Measurements from ENCODE around the gene ALDH3B2. TPM values are rescaled to one million over a fixed set of nuclear protein-coding genes. Genes with fewer than 3 reads are reported as not detected.
A peak's percentile ranks its signal among the peaks of the same experiment; 100 is the strongest.
"Not testable (repeated sequence)": the region's sequence is repeated elsewhere in the genome, so short reads cannot be mapped to it uniquely, and the experiment has no call there.

Gene ALDH3B2
- not detected for total RNA-seq

- ATAC-seq (ENCODE audit: low read depth): no peak
- peaks cover 20% of the 10 kb centered on the region for H3K27me3 Mint-ChIP-seq
- no peak within 1 kb of the TSS for H3K4me3 Mint-ChIP-seq
- H3K9me3 Mint-ChIP-seq: peaks cover 7% of the 10 kb centered on the region
- H3K27ac Mint-ChIP-seq: no peak within 1 kb of the TSS
- no peaks in the 10 kb centered on the region for H3K4me1 Mint-ChIP-seq
- H3K36me3 Mint-ChIP-seq: peaks cover 2% of the 10 kb centered on the region
- POLR2A ChIA-PET: no interaction called here
- DNase-seq: no peak
Measured at GRCh38 chr11:67674442-67674871, at the start of gene ALDH3B2. Gene ALDH3B2, minus strand, starts transcription at chr11:67674623. Its CDS starts 7,688 bp downstream, at chr11:67666935.

- H3K36me3 Mint-ChIP-seq; H3K27ac Mint-ChIP-seq; DNase-seq; H3K4me3 Mint-ChIP-seq; H3K4me1 Mint-ChIP-seq; POLR2A ChIA-PET; ATAC-seq (ENCODE audit: low read depth); H3K9me3 Mint-ChIP-seq; H3K27me3 Mint-ChIP-seq: not testable (repeated sequence)
Measured at GRCh38 chr11:67723036-67723435, 48.6 kb upstream of the ALDH3B2 start.

GRCh38 chr11:67716226-67716625 is 41.8 kb upstream of the ALDH3B2 start:
- DNase-seq; H3K4me3 Mint-ChIP-seq; H3K36me3 Mint-ChIP-seq; H3K27ac Mint-ChIP-seq; H3K9me3 Mint-ChIP-seq; POLR2A ChIA-PET; ATAC-seq (ENCODE audit: low read depth); H3K4me1 Mint-ChIP-seq: not testable (repeated sequence)
- peaks cover 11% of the 10 kb centered on the region for H3K27me3 Mint-ChIP-seq

GRCh38 chr11:67715801-67716200 is 41.4 kb upstream of the ALDH3B2 start:
- H3K36me3 Mint-ChIP-seq; DNase-seq; ATAC-seq (ENCODE audit: low read depth); H3K9me3 Mint-ChIP-seq; H3K4me1 Mint-ChIP-seq; H3K27ac Mint-ChIP-seq; POLR2A ChIA-PET; H3K4me3 Mint-ChIP-seq: not testable (repeated sequence)
- H3K27me3 Mint-ChIP-seq: peaks cover 13% of the 10 kb centered on the region

GRCh38 chr11:67713892-67714509 is 39.6 kb upstream of the ALDH3B2 start:
- H3K4me1 Mint-ChIP-seq; H3K36me3 Mint-ChIP-seq; H3K4me3 Mint-ChIP-seq; POLR2A ChIA-PET; H3K9me3 Mint-ChIP-seq; H3K27ac Mint-ChIP-seq; ATAC-seq (ENCODE audit: low read depth): not testable (repeated sequence)
- H3K27me3 Mint-ChIP-seq: peaks cover 13% of the 10 kb centered on the region
- DNase-seq: peak; percentile 68

GRCh38 chr11:67711676-67712075 is 37.3 kb upstream of the ALDH3B2 start:
- H3K4me1 Mint-ChIP-seq; H3K27ac Mint-ChIP-seq; H3K36me3 Mint-ChIP-seq; DNase-seq; H3K4me3 Mint-ChIP-seq; POLR2A ChIA-PET; H3K9me3 Mint-ChIP-seq; ATAC-seq (ENCODE audit: low read depth): not testable (repeated sequence)
- peaks cover 14% of the 10 kb centered on the region for H3K27me3 Mint-ChIP-seq

GRCh38 chr11:67711212-67711611 is 36.8 kb upstream of the ALDH3B2 start:
- H3K36me3 Mint-ChIP-seq; H3K4me1 Mint-ChIP-seq; POLR2A ChIA-PET; H3K9me3 Mint-ChIP-seq; H3K4me3 Mint-ChIP-seq; ATAC-seq (ENCODE audit: low read depth); H3K27ac Mint-ChIP-seq; DNase-seq: not testable (repeated sequence)
- peaks cover 14% of the 10 kb centered on the region for H3K27me3 Mint-ChIP-seq

GRCh38 chr11:67709806-67710205 is 35.4 kb upstream of the ALDH3B2 start:
- peaks cover 14% of the 10 kb centered on the region for H3K27me3 Mint-ChIP-seq
- DNase-seq; POLR2A ChIA-PET; H3K4me1 Mint-ChIP-seq; H3K36me3 Mint-ChIP-seq; H3K4me3 Mint-ChIP-seq; H3K9me3 Mint-ChIP-seq; H3K27ac Mint-ChIP-seq; ATAC-seq (ENCODE audit: low read depth): not testable (repeated sequence)

GRCh38 chr11:67705264-67705663 is 30.8 kb upstream of the ALDH3B2 start:
- Mint-ChIP-seq H3K4me3 (no peak overlapping the region), H3K27me3 (peaks cover 15% of the 10 kb centered on the region), H3K27ac (no peak overlapping the region), H3K36me3 (no peaks in the 10 kb centered on the region), H3K4me1 (no peaks in the 10 kb centered on the region), H3K9me3 (no peaks in the 10 kb centered on the region)
- ATAC-seq (ENCODE audit: low read depth) (no peak), DNase-seq (no peak)
- POLR2A ChIA-PET: no interaction called here

GRCh38 chr11:67704524-67704923 is 30.1 kb upstream of the ALDH3B2 start:
- DNase-seq (no peak), ATAC-seq (ENCODE audit: low read depth) (no peak)
- Mint-ChIP-seq H3K9me3 (no peaks in the 10 kb centered on the region), H3K4me1 (no peaks in the 10 kb centered on the region), H3K27me3 (peaks cover 15% of the 10 kb centered on the region), H3K4me3 (no peak overlapping the region), H3K27ac (no peak overlapping the region), H3K36me3 (no peaks in the 10 kb centered on the region)
- POLR2A ChIA-PET: no interaction called here

GRCh38 chr11:67703709-67704108 is 29.3 kb upstream of the ALDH3B2 start:
- H3K9me3 Mint-ChIP-seq; H3K36me3 Mint-ChIP-seq; H3K4me3 Mint-ChIP-seq; POLR2A ChIA-PET; DNase-seq; H3K27ac Mint-ChIP-seq; H3K4me1 Mint-ChIP-seq; ATAC-seq (ENCODE audit: low read depth): not testable (repeated sequence)
- peaks cover 12% of the 10 kb centered on the region for H3K27me3 Mint-ChIP-seq

- Mint-ChIP-seq H3K27me3 (peaks cover 14% of the 10 kb centered on the region), H3K27ac (no peak overlapping the region), H3K4me1 (no peaks in the 10 kb centered on the region), H3K36me3 (no peaks in the 10 kb centered on the region), H3K9me3 (no peaks in the 10 kb centered on the region), H3K4me3 (no peak overlapping the region)
- no peak for ATAC-seq (ENCODE audit: low read depth)
- POLR2A ChIA-PET: no interaction called here
- no peak for DNase-seq
Measured at GRCh38 chr11:67700548-67701262, 26.3 kb upstream of the ALDH3B2 start.

- H3K9me3 Mint-ChIP-seq: no peaks in the 10 kb centered on the region
- no peak for ATAC-seq (ENCODE audit: low read depth)
- no peaks in the 10 kb centered on the region for H3K4me1 Mint-ChIP-seq
- no peak overlapping the region for H3K4me3 Mint-ChIP-seq
- POLR2A ChIA-PET: no interaction called here
- no peak overlapping the region for H3K27ac Mint-ChIP-seq
- H3K27me3 Mint-ChIP-seq: peaks cover 14% of the 10 kb centered on the region
- DNase-seq: no peak
- no peaks in the 10 kb centered on the region for H3K36me3 Mint-ChIP-seq
Measured at GRCh38 chr11:67700141-67700540, 25.7 kb upstream of the ALDH3B2 start.

- H3K9me3 Mint-ChIP-seq: no peaks in the 10 kb centered on the region
- H3K4me1 Mint-ChIP-seq: no peaks in the 10 kb centered on the region
- no peaks in the 10 kb centered on the region for H3K36me3 Mint-ChIP-seq
- DNase-seq (no peak), ATAC-seq (ENCODE audit: low read depth) (no peak)
- no peak overlapping the region for H3K4me3 Mint-ChIP-seq
- no peak overlapping the region for H3K27ac Mint-ChIP-seq
- POLR2A ChIA-PET: no interaction called here
- H3K27me3 Mint-ChIP-seq: peaks cover 16% of the 10 kb centered on the region
Measured at GRCh38 chr11:67699521-67699920, 25.1 kb upstream of the ALDH3B2 start.

All from activated naive CD8-positive, alpha-beta T cell treated with anti-CD3 and anti-CD28 coated beads, Interleukin-2, amount 10 ng/mL, durations not matched to agents 7 days and 5 days (primary cell).